Measurements from ENCODE around the gene C1orf94.

DNA sequence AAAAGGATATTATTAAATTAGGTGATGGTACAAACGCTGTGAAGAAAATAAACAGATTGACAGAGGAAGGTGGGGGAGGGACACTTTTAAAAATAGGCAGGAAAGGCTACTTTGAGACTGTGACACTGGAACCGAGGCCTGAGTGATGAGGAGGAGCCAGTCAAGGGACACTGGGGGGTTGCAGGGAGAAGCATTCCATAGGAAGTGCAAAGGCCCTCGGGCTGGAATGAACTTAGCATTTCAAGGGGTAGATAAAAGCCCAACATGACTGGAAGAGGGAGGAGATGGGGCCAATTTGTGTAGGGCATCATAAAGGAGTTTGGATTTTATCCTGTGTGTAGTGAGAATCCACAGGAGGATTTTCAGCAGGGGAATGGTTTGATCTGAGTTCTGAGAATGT lies 15.9 kb downstream of the C1orf94 start:
- TF ChIP-seq, protein P1, sequence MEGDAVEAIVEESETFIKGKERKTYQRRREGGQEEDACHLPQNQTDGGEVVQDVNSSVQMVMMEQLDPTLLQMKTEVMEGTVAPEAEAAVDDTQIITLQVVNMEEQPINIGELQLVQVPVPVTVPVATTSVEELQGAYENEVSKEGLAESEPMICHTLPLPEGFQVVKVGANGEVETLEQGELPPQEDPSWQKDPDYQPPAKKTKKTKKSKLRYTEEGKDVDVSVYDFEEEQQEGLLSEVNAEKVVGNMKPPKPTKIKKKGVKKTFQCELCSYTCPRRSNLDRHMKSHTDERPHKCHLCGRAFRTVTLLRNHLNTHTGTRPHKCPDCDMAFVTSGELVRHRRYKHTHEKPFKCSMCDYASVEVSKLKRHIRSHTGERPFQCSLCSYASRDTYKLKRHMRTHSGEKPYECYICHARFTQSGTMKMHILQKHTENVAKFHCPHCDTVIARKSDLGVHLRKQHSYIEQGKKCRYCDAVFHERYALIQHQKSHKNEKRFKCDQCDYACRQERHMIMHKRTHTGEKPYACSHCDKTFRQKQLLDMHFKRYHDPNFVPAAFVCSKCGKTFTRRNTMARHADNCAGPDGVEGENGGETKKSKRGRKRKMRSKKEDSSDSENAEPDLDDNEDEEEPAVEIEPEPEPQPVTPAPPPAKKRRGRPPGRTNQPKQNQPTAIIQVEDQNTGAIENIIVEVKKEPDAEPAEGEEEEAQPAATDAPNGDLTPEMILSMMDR (IDR thresholded peaks at IDR 0.05 in 8 of 11, conservative IDR thresholded peaks at IDR 0.05 in 3 of 11): no peak
- TF ChIP-seq POLR2A (IDR thresholded peaks at IDR 0.05) (no peak), POLR2AphosphoS5 (IDR thresholded peaks at IDR 0.05) (no peak)

Measured in spleen (tissue), 7 donors.